ENCODE measurements around the gene GALNT15.
A peak's percentile ranks its signal among the peaks of the same experiment; 100 is the strongest.

The GALNT15 gene

GRCh38 chr3:16199769-16200168, 25.3 kb downstream of the GALNT15 start:
- no peaks in the 10 kb centered on the region for H3K36me3 Mint-ChIP-seq (ENCODE audit: low read depth)
- no peaks in the 10 kb centered on the region for H3K27me3 Mint-ChIP-seq (ENCODE audit: low read depth, poor library complexity)
- TF ChIP-seq, protein P1, sequence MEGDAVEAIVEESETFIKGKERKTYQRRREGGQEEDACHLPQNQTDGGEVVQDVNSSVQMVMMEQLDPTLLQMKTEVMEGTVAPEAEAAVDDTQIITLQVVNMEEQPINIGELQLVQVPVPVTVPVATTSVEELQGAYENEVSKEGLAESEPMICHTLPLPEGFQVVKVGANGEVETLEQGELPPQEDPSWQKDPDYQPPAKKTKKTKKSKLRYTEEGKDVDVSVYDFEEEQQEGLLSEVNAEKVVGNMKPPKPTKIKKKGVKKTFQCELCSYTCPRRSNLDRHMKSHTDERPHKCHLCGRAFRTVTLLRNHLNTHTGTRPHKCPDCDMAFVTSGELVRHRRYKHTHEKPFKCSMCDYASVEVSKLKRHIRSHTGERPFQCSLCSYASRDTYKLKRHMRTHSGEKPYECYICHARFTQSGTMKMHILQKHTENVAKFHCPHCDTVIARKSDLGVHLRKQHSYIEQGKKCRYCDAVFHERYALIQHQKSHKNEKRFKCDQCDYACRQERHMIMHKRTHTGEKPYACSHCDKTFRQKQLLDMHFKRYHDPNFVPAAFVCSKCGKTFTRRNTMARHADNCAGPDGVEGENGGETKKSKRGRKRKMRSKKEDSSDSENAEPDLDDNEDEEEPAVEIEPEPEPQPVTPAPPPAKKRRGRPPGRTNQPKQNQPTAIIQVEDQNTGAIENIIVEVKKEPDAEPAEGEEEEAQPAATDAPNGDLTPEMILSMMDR (IDR thresholded peaks at IDR 0.05) = no peak
- DNase-seq = no peak
- H3K4me1 Mint-ChIP-seq = peaks cover 13% of the 10 kb centered on the region
- peaks cover 8% of the 10 kb centered on the region for H3K9me3 Mint-ChIP-seq
- no peak overlapping the region for H3K27ac Mint-ChIP-seq
- H3K4me3 Mint-ChIP-seq = no peak overlapping the region

GRCh38 chr3:16200411-16200810, 25.9 kb downstream of the GALNT15 start:
- Mint-ChIP-seq H3K27me3 (ENCODE audit: low read depth, poor library complexity) (no peaks in the 10 kb centered on the region), H3K36me3 (ENCODE audit: low read depth) (no peaks in the 10 kb centered on the region), H3K4me1 (peaks cover 13% of the 10 kb centered on the region), H3K27ac (no peak overlapping the region), H3K4me3 (no peak overlapping the region), H3K9me3 (peaks cover 8% of the 10 kb centered on the region)
- TF ChIP-seq, protein P1 (IDR thresholded peaks at IDR 0.05) = no peak
- no peak for DNase-seq

GRCh38 chr3:16203031-16203430, 28.6 kb downstream of the GALNT15 start:
- TF ChIP-seq, protein P1 (IDR thresholded peaks at IDR 0.05) = no peak
- H3K4me1 Mint-ChIP-seq = peaks cover 13% of the 10 kb centered on the region
- H3K4me3 Mint-ChIP-seq = no peak overlapping the region
- DNase-seq = no peak
- no peaks in the 10 kb centered on the region for H3K36me3 Mint-ChIP-seq (ENCODE audit: low read depth)
- peaks cover 8% of the 10 kb centered on the region for H3K9me3 Mint-ChIP-seq
- H3K27me3 Mint-ChIP-seq (ENCODE audit: low read depth, poor library complexity) = no peaks in the 10 kb centered on the region
- H3K27ac Mint-ChIP-seq = no peak overlapping the region

DNA sequence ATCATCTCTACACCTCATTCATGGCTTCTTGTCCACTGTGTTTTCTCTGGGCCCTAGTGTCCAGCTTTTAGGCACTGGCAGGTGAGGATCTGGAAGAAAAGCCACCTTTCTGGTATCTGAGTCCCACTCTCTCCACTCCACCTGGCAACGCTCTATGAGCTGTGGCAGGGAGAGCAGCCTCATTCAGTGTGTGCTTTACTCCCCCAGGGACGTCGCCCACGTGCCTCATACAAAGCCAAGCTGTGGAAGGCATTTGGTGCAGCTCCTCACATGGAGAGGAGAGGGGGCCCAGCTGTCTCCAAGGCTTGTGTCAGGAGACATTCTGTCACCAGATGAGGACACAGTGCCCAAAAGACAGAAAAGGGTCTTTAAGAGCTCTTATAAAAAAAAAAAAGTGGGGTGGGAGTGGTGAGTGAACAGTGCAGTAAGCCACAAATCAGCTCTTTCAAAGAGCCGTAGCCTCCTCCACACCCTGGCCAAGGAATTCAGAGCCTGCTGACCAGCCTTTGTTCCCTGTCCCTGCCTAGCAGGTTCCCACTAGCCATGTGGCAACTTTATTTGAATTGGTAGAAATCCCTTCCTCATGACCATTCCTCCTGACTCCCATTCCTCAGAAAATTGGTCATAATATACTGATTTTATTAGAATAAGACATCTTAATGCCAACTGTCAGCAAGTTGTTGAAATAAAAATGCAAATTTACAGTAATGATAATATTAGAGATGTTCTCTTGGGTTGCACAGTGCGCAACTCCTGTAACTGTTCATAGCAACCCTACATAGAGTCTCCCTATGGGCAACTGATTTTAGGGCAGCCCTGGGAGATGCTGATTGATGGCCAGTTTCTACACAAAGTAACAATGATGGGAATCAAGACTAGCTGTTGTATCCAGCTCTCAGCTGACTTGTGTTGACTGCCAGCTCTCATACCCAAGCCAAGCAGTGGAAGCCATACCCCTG, 29.5 kb downstream of the GALNT15 start:
- Mint-ChIP-seq H3K9me3 (peaks cover 8% of the 10 kb centered on the region), H3K27me3 (ENCODE audit: low read depth, poor library complexity) (no peaks in the 10 kb centered on the region), H3K4me3 (no peak overlapping the region), H3K27ac (peak overlapping the region; percentile 24), H3K4me1 (peaks cover 13% of the 10 kb centered on the region), H3K36me3 (ENCODE audit: low read depth) (no peaks in the 10 kb centered on the region)
- DNase-seq = no peak
- TF ChIP-seq, protein P1 (IDR thresholded peaks at IDR 0.05) = no peak

DNA sequence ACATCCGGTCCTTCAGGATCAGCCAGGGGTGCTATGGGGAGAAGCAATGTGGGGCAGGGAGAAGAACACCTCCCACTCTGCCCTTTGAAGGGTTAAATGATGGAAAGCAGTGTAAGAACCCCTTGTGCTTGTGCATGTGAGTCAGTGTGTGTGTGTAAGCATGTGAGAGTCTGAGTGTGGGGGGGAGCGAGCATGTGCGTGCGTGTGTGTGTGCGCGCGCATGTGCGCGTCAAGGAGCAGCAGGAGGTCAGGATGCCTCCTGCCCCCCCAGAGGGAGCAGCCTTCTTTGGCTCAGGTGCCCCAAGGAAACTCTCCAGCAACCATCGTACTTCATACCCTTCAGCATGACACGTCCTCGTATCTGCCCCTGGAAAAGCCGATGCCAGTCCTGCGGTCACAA, 30.3 kb downstream of the GALNT15 start:
- H3K4me1 Mint-ChIP-seq = peaks cover 13% of the 10 kb centered on the region
- H3K36me3 Mint-ChIP-seq (ENCODE audit: low read depth) = no peaks in the 10 kb centered on the region
- no peak overlapping the region for H3K27ac Mint-ChIP-seq
- no peaks in the 10 kb centered on the region for H3K27me3 Mint-ChIP-seq (ENCODE audit: low read depth, poor library complexity)
- H3K9me3 Mint-ChIP-seq = peaks cover 8% of the 10 kb centered on the region
- TF ChIP-seq, protein P1 (IDR thresholded peaks at IDR 0.05) = no peak
- H3K4me3 Mint-ChIP-seq = no peak overlapping the region
- DNase-seq = no peak
